GM12878 (cell line): ENCODE results near the gene GPATCH3. TPM values are rescaled to one million over a fixed set of nuclear protein-coding genes. Genes with fewer than 3 reads are reported as not detected.

ENCODE experiments used
- ATAC-seq: fragments of 200-7000 bp; cut with Tn5 transposase; 3 replicates; pipeline ENCODE4 v1.9.1; 2020; ENCODE audit warnings: mild to moderate bottlenecking, moderate library complexity
- BruUV-seq: library from RNA; stranded (reverse); fragments of 400-500 nt; replicated peaks from 2 replicates; lab custom pipeline; 2021; lab: Mats Ljungman, UMichigan
- CTCF ChIA-PET: fragments of 300-600 bp; sonication (Branson Sonifier 250); formaldehyde crosslinking; extraction: SDS; loops from one replicate; lab custom pipeline; 2021; ENCODE audit warnings: inconsistent platforms; lab: Yijun Ruan, JAX
- POLR2A ChIA-PET: fragments of 350-600 bp; formaldehyde crosslinking; extraction: SDS; loops from one replicate; lab custom pipeline; 2021; ENCODE audit warnings: inconsistent platforms; lab: Charles Lee
- RAD21 ChIA-PET: fragments of 300-600 bp; sonication (Branson Sonifier 250); formaldehyde crosslinking; loops from one replicate; lab custom pipeline; 2023; ENCODE audit warnings: antibody characterized with exemption; ENCODE audit not compliant: unreplicated experiment; lab: Charles Lee
- SMC1A ChIA-PET: fragments of 300-600 bp; sonication (Branson Sonifier 250); formaldehyde crosslinking; loops from one replicate; lab custom pipeline; 2023; ENCODE audit not compliant: unreplicated experiment, uncharacterized antibody; lab: Charles Lee
- DNase-seq: peaks from one replicate; pipeline ENCODE4 v3.0.0-alpha.2; 2011; ENCODE audit warnings: low read depth, low spot score
- FAIRE-seq: peaks from 3 replicates; lab custom pipeline; 2011; peaks lifted over from hg19 to GRCh38; lab: Jason Lieb, UNC
- H2AFZ ChIP-seq: 2 replicates; pipeline ENCODE4 v1.6.0; 2011; ENCODE audit warnings: low read depth, low read length, control low read depth; ENCODE audit not compliant: control insufficient read depth
- H3K27ac ChIP-seq: 2 replicates; pipeline ENCODE4 v1.5.1; 2011; ENCODE audit warnings: control low read depth; ENCODE audit not compliant: control insufficient read depth, insufficient read depth
- H3K27me3 ChIP-seq, 2 experiments: replicated peaks in 1 of 2; 2 replicates each; pipeline versions ENCODE4 v1.6.0 to v1.6.1; 2011; ENCODE audit warnings: low read length in 1 of 2; ENCODE audit not compliant: control insufficient read depth in 2 of 2, insufficient read depth in 2 of 2
- H3K36me3 ChIP-seq, 2 experiments: 2 replicates each; pipeline ENCODE4 v1.5.1; 2011; ENCODE audit warnings: low read length in 1 of 2; ENCODE audit not compliant: control insufficient read depth in 2 of 2, insufficient read depth in 2 of 2
- H3K4me1 ChIP-seq: 2 replicates; pipeline ENCODE4 v1.6.1; 2011; ENCODE audit warnings: mild to moderate bottlenecking, low read length, moderate library complexity, mixed read lengths; ENCODE audit not compliant: control insufficient read depth, insufficient read depth
- H3K4me2 ChIP-seq: 2 replicates; pipeline ENCODE4 v1.6.0; 2011; ENCODE audit warnings: control low read depth; ENCODE audit not compliant: control insufficient read depth, insufficient read depth
- H3K4me3 ChIP-seq: fragments of 200-600 bp; sonication (generic); 2 replicates; pipeline ENCODE4 v1.5.1; 2016
- H3K79me2 ChIP-seq: 2 replicates; pipeline ENCODE4 v1.6.0; 2011; ENCODE audit warnings: low read length; ENCODE audit not compliant: control insufficient read depth, insufficient read depth
- H3K9ac ChIP-seq: 2 replicates; pipeline ENCODE4 v1.8.0; 2011; ENCODE audit warnings: low read length, control low read depth, mixed read lengths; ENCODE audit not compliant: control insufficient read depth, insufficient read depth
- H3K9me3 ChIP-seq: replicated peaks from 3 replicates; pipeline ENCODE4 v1.5.1; 2011; ENCODE audit warnings: mild to moderate bottlenecking, low read length; ENCODE audit not compliant: control insufficient read depth, insufficient read depth
- H4K20me1 ChIP-seq: 2 replicates; pipeline ENCODE4 v1.6.0; 2011; ENCODE audit not compliant: control insufficient read depth, insufficient read depth
- ASH2L ChIP-seq: fragments of 300-600, 200-600 bp; sonication (generic); IDR thresholded peaks from 2 replicates; pipeline ENCODE4 v1.6.1; 2017; ENCODE audit warnings: low read depth, mild to moderate bottlenecking, borderline replicate concordance
- ELK1 ChIP-seq: IDR thresholded peaks from 2 replicates; pipeline ENCODE4 v1.6.1; 2012; ENCODE audit warnings: low read depth, low read length, improper control_type of control experiment
- NKRF ChIP-seq: fragments of 450-650 bp; conservative IDR thresholded peaks from 2 replicates; pipeline ENCODE4 v1.6.1; 2017; ENCODE audit warnings: mild to moderate bottlenecking, moderate library complexity
- TCF12 ChIP-seq: IDR thresholded peaks from 2 replicates; pipeline ENCODE4 v1.6.1; 2011; ENCODE audit warnings: low read depth, mild to moderate bottlenecking, low read length
- ZBTB33 ChIP-seq: fragments of 450-650 bp; IDR thresholded peaks from 2 replicates; pipeline ENCODE4 v1.6.1; 2017; ENCODE audit warnings: mild to moderate bottlenecking
- WGBS: methylation state at CpG from one replicate; pipeline ENCODE4 v1.1.6; 2016; ENCODE audit warnings: low lambda C conversion rate; ENCODE audit not compliant: insufficient replicate concordance, insufficient coverage; ENCODE audit errors: missing lambda C conversion rate; 5-methylcytosine and 5-hydroxymethylcytosine counted together
- in situ Hi-C: fragments of 300-500 bp; cut with MboI; formaldehyde crosslinking; loops from 9 replicates; pipeline ENCODE4 v1.14.3; 2018; ENCODE audit warnings: mixed read lengths
- intact Hi-C: fragments of 100-400 bp; cut with micrococcal nuclease; formaldehyde crosslinking; loops from one replicate; pipeline ENCODE4 v1.14.2; 2022; ENCODE audit not compliant: unreplicated experiment
- polyA plus RNA-seq, 11 experiments: library from polyadenylated mRNA; depleted of rRNA in 4 of 11; unstranded in 6 of 11; stranded (reverse) in 5 of 11; fragments of >200 nt; fragmentation: Nextera tagmentation in 4 of 11; fragmentation: Illumina TruSeq in 1 of 11; extraction: Ambion mirVana in 4 of 11; extraction: Trizol in 1 of 11; gene quantifications; 1 replicate in 1 of 11; 2 replicates in 10 of 11; pipeline versions ENCODE4 v1.2.1 to v1.2.3, GENCODE V29; 2011 to 2016; ENCODE audit warnings: inconsistent platforms in 2 of 11, missing spikeins in 2 of 11, low read depth in 1 of 11
- total RNA-seq, 4 experiments: library from RNA; depleted of rRNA in 3 of 4; stranded (reverse); fragments of >200 nt in 3 of 4; fragmentation: Illumina TruSeq in 1 of 4; extraction: Trizol in 1 of 4; gene quantifications; 2 replicates each; pipeline versions ENCODE4 v1.2.1 to v1.2.3, GENCODE V29; 2013 to 2021

GPATCH3 gene
- total and polyA plus RNA-seq, 10 of the 15 experiments (the other 5 are each of a cell fraction or from before 2014, with no cell fraction given) = 0.56 to 13.4 (median 8.7) TPM

- no peak for DNase-seq
- Histone ChIP-seq H3K27ac (no peak overlapping the region), H3K4me2 (no peak overlapping the region), H3K27me3 (no peaks in the 10 kb centered on the region), H3K9me3 (no peaks in the 10 kb centered on the region), H3K79me2 (no peaks in the 10 kb centered on the region), H3K9ac (no peak overlapping the region), H2AFZ (no peak overlapping the region)
- BruUV-seq = TSS peak; percentile 55
- WGBS = 48% methylated on average over 2 of the region's 2 CpGs
- RAD21 ChIA-PET = interaction anchor here (0.9 to 2.9 kb wide), 3 partner anchors 10 to 275 kb away, joined by 3 to 13 read pairs (median 3); no protein-coding TSS in a partner anchor
- no peak for FAIRE-seq
- POLR2A ChIA-PET = interaction anchor here (1.0 kb wide), 1 partner anchor 57 kb away, joined by 3 read pairs; no protein-coding TSS in a partner anchor
- in situ Hi-C loops = loop anchor here (5.0 kb wide), 2 partner anchors 65 to 270 kb away; no protein-coding TSS in a partner anchor
- TF ChIP-seq NKRF = no peak
- no peak for TF ChIP-seq ASH2L
- TF ChIP-seq TCF12 = no peak
- TF ChIP-seq ELK1 = no peak
- no peak for TF ChIP-seq ZBTB33
- TF ChIP-seq, all 136 proteins: peak for 0
- SMC1A ChIA-PET = interaction anchor here (0.6 to 3.7 kb wide), 8 partner anchors 10 to 275 kb away, joined by 3 to 22 read pairs (median 8); no protein-coding TSS in a partner anchor
- intact Hi-C loops = loop anchor here (5.0 kb wide), 1 partner anchor 85 kb away; no protein-coding TSS in a partner anchor
- H4K20me1 ChIP-seq = no peaks in the 10 kb centered on the region
- ATAC-seq = no peak
- no peaks in the 10 kb centered on the region for H3K4me1 ChIP-seq
- H3K4me3 ChIP-seq = no peak overlapping the region
- CTCF ChIA-PET = interaction anchor here (0.7 to 3.8 kb wide), 11 partner anchors 10 to 266 kb away, joined by 3 to 36 read pairs (median 6); no protein-coding TSS in a partner anchor
- peaks cover 11 to 31% of the 10 kb centered on the region in 2 experiments for H3K36me3 ChIP-seq
These were observed 22.9 kb downstream of the GPATCH3 start for GRCh38 chr1:26877326-26877725.
